HepG2 (cell line): ENCODE results near the gene PACC1. TPM values are rescaled to one million over a fixed set of nuclear protein-coding genes. Genes with fewer than 3 reads are reported as not detected.

Experiments used
- CREM ChIP-seq, 2 experiments: sonication (generic) in 1 of 2; formaldehyde crosslinking in 1 of 2; IDR thresholded peaks; 2 replicates each; pipeline versions ENCODE4 v1.4.0 to v1.6.1; 2016 to 2020; ENCODE audit warnings: antibody characterized with exemption in 1 of 2, mild to moderate bottlenecking in 1 of 2, missing genetic modification reagents in 1 of 2
- FOSL1 ChIP-seq: sonication (generic); formaldehyde crosslinking; IDR thresholded peaks from 2 replicates; pipeline ENCODE4 v1.9.0; 2021; ENCODE audit warnings: missing genetic modification reagents, borderline replicate concordance
- FOXC1 ChIP-seq: sonication (generic); formaldehyde crosslinking; IDR thresholded peaks from 2 replicates; pipeline ENCODE4 v1.8.0; 2022; ENCODE audit warnings: mild to moderate bottlenecking, missing genetic modification reagents, borderline replicate concordance
- GFI1 ChIP-seq: sonication (generic); formaldehyde crosslinking; IDR thresholded peaks from 2 replicates; pipeline ENCODE4 v1.5.0; 2020; ENCODE audit warnings: missing genetic modification reagents, mild to moderate bottlenecking, borderline replicate concordance
- HMGA1 ChIP-seq: sonication (generic); formaldehyde crosslinking; conservative IDR thresholded peaks from 2 replicates; pipeline ENCODE4 v1.4.0; 2020; ENCODE audit warnings: missing genetic modification reagents
- KLF11 ChIP-seq: IDR thresholded peaks from 2 replicates; pipeline ENCODE4 v1.6.1; 2016; ENCODE audit warnings: missing compliant biosample characterization
- MIXL1 ChIP-seq: IDR thresholded peaks from 2 replicates; pipeline ENCODE4 v1.6.1; 2016
- NFYC ChIP-seq: IDR thresholded peaks from 2 replicates; pipeline ENCODE4 v1.6.1; 2016; ENCODE audit warnings: missing genetic modification reagents, missing compliant biosample characterization
- NRL ChIP-seq: sonication (generic); formaldehyde crosslinking; IDR thresholded peaks from 2 replicates; pipeline ENCODE4 v1.5.0; 2020; ENCODE audit warnings: missing genetic modification reagents, mild to moderate bottlenecking, moderate library complexity, borderline replicate concordance
- PHF8 ChIP-seq: sonication (generic); formaldehyde crosslinking; IDR thresholded peaks from 2 replicates; pipeline ENCODE4 v1.5.0; 2020; ENCODE audit warnings: missing genetic modification reagents
- RNF2 ChIP-seq: fragments of 450-650 bp; conservative IDR thresholded peaks from 2 replicates; pipeline ENCODE4 v1.6.1; 2016; ENCODE audit warnings: low read depth
- RORA ChIP-seq: sonication (generic); formaldehyde crosslinking; IDR thresholded peaks from 2 replicates; pipeline ENCODE4 v1.5.0; 2020; ENCODE audit warnings: mild to moderate bottlenecking, missing genetic modification reagents, moderate library complexity
- RXRB ChIP-seq: IDR thresholded peaks from 2 replicates; pipeline ENCODE4 v1.6.1; 2016; ENCODE audit warnings: borderline replicate concordance, missing genetic modification reagents, missing compliant biosample characterization
- SRSF9 ChIP-seq: fragments of 200-400 bp; formaldehyde crosslinking; IDR thresholded peaks from 2 replicates; pipeline ENCODE4 v1.6.1; 2018; ENCODE audit warnings: borderline replicate concordance, mild to moderate bottlenecking, low read depth, low read length; ENCODE audit not compliant: insufficient read depth, poor library complexity, severe bottlenecking
- TSC22D2 ChIP-seq: sonication (generic); formaldehyde crosslinking; IDR thresholded peaks from 2 replicates; pipeline ENCODE4 v1.5.1; 2020; ENCODE audit warnings: missing genetic modification reagents, mild to moderate bottlenecking, borderline replicate concordance
- ZBTB42 ChIP-seq: sonication (generic); formaldehyde crosslinking; IDR thresholded peaks from 2 replicates; pipeline ENCODE4 v1.5.0; 2020; ENCODE audit warnings: mild to moderate bottlenecking, missing genetic modification reagents
- ZFY ChIP-seq: sonication (generic); formaldehyde crosslinking; IDR thresholded peaks from 2 replicates; pipeline ENCODE4 v1.4.0; 2020; ENCODE audit warnings: missing genetic modification reagents
- ZNF143 ChIP-seq: sonication (generic); formaldehyde crosslinking; IDR thresholded peaks from 2 replicates; pipeline ENCODE4 v1.4.0; 2020; ENCODE audit warnings: missing genetic modification reagents
- ZNF629 ChIP-seq: sonication (generic); formaldehyde crosslinking; conservative IDR thresholded peaks from 2 replicates; pipeline ENCODE4 v1.5.0; 2020; ENCODE audit warnings: missing genetic modification reagents
- polyA plus RNA-seq, 8 experiments: library from polyadenylated mRNA; depleted of rRNA in 3 of 8; stranded (reverse) in 7 of 8; unstranded in 1 of 8; fragments of >200 nt; fragmentation: Illumina TruSeq in 4 of 8; extraction: Trizol in 4 of 8; gene quantifications; 2 replicates each; pipeline versions ENCODE4 v1.2.1 to v1.2.3, GENCODE V29; 2011 to 2016; ENCODE audit warnings: low read depth in 4 of 8, missing spikeins in 1 of 8, mixed read lengths in 1 of 8; ENCODE audit not compliant: insufficient read depth in 1 of 8
- total RNA-seq, 5 experiments: library from RNA; depleted of rRNA; stranded (reverse); fragments of >200 nt; fragmentation: Illumina TruSeq; extraction: Trizol; gene quantifications; 2 replicates each; pipeline ENCODE4 v1.2.3, GENCODE V29; 2016; ENCODE audit warnings: low read depth in 1 of 5
- TF ChIP-seq, protein P1 (sequence below): sonication (generic); formaldehyde crosslinking; IDR thresholded peaks from 2 replicates; pipeline ENCODE4 v1.4.0; 2020; ENCODE audit warnings: missing genetic modification reagents, borderline replicate concordance
- TF ChIP-seq, protein P2 (sequence below): IDR thresholded peaks from 2 replicates; pipeline ENCODE4 v1.6.1; 2012; ENCODE audit warnings: inconsistent platforms
- TF ChIP-seq, protein P3 (sequence below): sonication (generic); formaldehyde crosslinking; IDR thresholded peaks from 2 replicates; pipeline ENCODE4 v1.4.0; 2020; ENCODE audit warnings: missing genetic modification reagents, borderline replicate concordance

PACC1 gene
- total and polyA plus RNA-seq, 2 of the 13 experiments (the other 11 are each of a cell fraction or from before 2014, with no cell fraction given) = 9.4 to 10.7 TPM

DNA sequence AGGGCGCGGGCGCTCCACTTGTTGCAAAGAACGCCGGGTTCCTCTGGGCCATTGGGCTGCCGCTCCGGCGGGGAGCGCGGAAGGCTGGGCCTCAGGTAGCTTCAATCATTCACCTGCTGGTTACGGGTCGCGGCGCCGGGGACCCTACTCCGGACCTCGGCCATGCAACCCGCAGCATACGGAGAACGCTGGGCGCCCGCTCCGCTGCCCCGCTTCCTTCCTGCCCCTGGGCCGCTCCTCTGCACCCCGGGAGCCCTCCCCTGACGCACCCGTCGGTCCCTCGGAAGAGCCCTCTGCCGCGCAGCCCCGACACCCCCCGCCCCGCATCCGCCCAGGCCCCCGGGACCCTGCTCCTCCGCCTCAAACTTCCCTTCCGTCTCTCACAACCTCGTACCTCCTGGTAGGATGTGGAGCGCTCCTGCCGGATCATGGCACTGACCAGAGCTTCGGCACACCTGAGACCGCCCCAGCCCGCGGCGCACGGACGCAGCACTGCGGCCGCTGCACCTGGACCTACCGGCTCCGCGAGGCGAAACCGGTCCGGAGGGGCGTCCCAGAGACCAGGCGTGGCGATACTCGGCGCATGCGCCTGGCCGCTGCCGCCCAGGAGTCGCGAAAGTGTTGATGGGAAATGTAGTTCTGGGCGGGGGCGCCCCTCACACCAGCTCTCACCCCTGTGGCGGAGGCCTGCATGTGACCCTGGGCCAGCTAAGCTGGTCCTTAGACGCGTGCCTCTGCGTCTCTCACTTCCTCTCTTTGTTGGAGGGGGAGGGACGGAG lies at the start of gene PACC1 (continued):
- TF ChIP-seq NRL (CRISPR knock-in tag) (peak; percentile 8; the same call in 1 of the 2 replicates), FOSL1 (CRISPR knock-in tag) (no peak), RORA (no peak), TSC22D2 (CRISPR knock-in tag) (no peak), ZNF143 (peak; percentile 96), PHF8 (CRISPR knock-in tag) (peak; percentile 90), GFI1 (CRISPR knock-in tag) (peak; percentile 69; the same call in 1 of the 2 replicates), CREM (IDR thresholded peaks at IDR 0.05) (peak; percentile 62; the same call in 1 of the 2 replicates), CREM (CRISPR knock-in tag; IDR thresholded peaks at IDR 0.05) (no peak), HMGA1 (CRISPR knock-in tag) (no peak), MIXL1 (CRISPR knock-in tag) (peak; percentile 44), RXRB (CRISPR knock-in tag) (peak; percentile 30; the same call in 1 of the 2 replicates), ZFY (peak; percentile 78), RNF2 (no peak; the same call in 1 of the 2 replicates), SRSF9 (no peak), KLF11 (CRISPR knock-in tag) (no peak), NFYC (CRISPR knock-in tag) (no peak), ZBTB42 (CRISPR knock-in tag) (no peak), ZNF629 (CRISPR knock-in tag) (no peak), FOXC1 (no peak)
- TF ChIP-seq, protein P1, sequence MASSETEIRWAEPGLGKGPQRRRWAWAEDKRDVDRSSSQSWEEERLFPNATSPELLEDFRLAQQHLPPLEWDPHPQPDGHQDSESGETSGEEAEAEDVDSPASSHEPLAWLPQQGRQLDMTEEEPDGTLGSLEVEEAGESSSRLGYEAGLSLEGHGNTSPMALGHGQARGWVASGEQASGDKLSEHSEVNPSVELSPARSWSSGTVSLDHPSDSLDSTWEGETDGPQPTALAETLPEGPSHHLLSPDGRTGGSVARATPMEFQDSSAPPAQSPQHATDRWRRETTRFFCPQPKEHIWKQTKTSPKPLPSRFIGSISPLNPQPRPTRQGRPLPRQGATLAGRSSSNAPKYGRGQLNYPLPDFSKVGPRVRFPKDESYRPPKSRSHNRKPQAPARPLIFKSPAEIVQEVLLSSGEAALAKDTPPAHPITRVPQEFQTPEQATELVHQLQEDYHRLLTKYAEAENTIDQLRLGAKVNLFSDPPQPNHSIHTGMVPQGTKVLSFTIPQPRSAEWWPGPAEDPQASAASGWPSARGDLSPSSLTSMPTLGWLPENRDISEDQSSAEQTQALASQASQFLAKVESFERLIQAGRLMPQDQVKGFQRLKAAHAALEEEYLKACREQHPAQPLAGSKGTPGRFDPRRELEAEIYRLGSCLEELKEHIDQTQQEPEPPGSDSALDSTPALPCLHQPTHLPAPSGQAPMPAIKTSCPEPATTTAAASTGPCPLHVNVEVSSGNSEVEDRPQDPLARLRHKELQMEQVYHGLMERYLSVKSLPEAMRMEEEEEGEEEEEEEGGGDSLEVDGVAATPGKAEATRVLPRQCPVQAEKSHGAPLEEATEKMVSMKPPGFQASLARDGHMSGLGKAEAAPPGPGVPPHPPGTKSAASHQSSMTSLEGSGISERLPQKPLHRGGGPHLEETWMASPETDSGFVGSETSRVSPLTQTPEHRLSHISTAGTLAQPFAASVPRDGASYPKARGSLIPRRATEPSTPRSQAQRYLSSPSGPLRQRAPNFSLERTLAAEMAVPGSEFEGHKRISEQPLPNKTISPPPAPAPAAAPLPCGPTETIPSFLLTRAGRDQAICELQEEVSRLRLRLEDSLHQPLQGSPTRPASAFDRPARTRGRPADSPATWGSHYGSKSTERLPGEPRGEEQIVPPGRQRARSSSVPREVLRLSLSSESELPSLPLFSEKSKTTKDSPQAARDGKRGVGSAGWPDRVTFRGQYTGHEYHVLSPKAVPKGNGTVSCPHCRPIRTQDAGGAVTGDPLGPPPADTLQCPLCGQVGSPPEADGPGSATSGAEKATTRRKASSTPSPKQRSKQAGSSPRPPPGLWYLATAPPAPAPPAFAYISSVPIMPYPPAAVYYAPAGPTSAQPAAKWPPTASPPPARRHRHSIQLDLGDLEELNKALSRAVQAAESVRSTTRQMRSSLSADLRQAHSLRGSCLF (CRISPR knock-in tag) = no peak
- TF ChIP-seq, protein P2, sequence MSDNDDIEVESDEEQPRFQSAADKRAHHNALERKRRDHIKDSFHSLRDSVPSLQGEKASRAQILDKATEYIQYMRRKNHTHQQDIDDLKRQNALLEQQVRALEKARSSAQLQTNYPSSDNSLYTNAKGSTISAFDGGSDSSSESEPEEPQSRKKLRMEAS = peak; percentile 45; the same call in 1 of the 2 replicates
- TF ChIP-seq, protein P3, sequence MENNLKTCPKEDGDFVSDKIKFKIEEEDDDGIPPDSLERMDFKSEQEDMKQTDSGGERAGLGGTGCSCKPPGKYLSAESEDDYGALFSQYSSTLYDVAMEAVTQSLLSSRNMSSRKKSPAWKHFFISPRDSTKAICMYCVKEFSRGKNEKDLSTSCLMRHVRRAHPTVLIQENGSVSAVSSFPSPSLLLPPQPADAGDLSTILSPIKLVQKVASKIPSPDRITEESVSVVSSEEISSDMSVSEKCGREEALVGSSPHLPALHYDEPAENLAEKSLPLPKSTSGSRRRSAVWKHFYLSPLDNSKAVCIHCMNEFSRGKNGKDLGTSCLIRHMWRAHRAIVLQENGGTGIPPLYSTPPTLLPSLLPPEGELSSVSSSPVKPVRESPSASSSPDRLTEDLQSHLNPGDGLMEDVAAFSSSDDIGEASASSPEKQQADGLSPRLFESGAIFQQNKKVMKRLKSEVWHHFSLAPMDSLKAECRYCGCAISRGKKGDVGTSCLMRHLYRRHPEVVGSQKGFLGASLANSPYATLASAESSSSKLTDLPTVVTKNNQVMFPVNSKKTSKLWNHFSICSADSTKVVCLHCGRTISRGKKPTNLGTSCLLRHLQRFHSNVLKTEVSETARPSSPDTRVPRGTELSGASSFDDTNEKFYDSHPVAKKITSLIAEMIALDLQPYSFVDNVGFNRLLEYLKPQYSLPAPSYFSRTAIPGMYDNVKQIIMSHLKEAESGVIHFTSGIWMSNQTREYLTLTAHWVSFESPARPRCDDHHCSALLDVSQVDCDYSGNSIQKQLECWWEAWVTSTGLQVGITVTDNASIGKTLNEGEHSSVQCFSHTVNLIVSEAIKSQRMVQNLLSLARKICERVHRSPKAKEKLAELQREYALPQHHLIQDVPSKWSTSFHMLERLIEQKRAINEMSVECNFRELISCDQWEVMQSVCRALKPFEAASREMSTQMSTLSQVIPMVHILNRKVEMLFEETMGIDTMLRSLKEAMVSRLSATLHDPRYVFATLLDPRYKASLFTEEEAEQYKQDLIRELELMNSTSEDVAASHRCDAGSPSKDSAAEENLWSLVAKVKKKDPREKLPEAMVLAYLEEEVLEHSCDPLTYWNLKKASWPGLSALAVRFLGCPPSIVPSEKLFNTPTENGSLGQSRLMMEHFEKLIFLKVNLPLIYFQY = peak; percentile 94
